Ovary (tissue), 9 donors: ENCODE measurements around the gene ZSCAN4. TPM values are rescaled to one million over a fixed set of nuclear protein-coding genes. Genes with fewer than 3 reads are reported as not detected.
A peak's percentile ranks its signal among the peaks of the same experiment; 100 is the strongest.

Experiments
- DNase-seq, 5 donors: peaks; one replicate each; pipeline ENCODE4 v3.0.0-alpha.2; 2019 to 2020
- H3K27ac ChIP-seq, 2 donors: fragments of 200-600 bp; one replicate each; pipeline versions ENCODE4 v1.5.1 to v1.8.0; 2019 to 2022
- H3K27me3 ChIP-seq: fragments of 200-600 bp; one replicate; pipeline ENCODE4 v1.8.0; 2022
- H3K36me3 ChIP-seq: fragments of 200-600 bp; sonication (generic); one replicate; pipeline ENCODE4 v1.5.1; 2019
- H3K4me1 ChIP-seq: one replicate; pipeline ENCODE4 v1.8.1; 2013; ENCODE audit warnings: mild to moderate bottlenecking, moderate library complexity; ENCODE audit not compliant: insufficient read depth
- H3K4me3 ChIP-seq: fragments of 200-600 bp; sonication (generic); one replicate; pipeline ENCODE4 v1.5.1; 2017
- H3K9me3 ChIP-seq, 2 donors: fragments of 200-600 bp in 1 of 2; sonication (generic) in 1 of 2; one replicate each; pipeline versions ENCODE4 v1.5.1 to v1.8.1; 2013 to 2019; ENCODE audit warnings: mild to moderate bottlenecking in 1 of 2, moderate library complexity in 1 of 2
- EP300 ChIP-seq: sonication (generic); formaldehyde crosslinking; IDR thresholded peaks from one replicate; pipeline ENCODE4 v1.6.1; 2017; ENCODE audit warnings: antibody characterized with exemption
- POLR2A ChIP-seq: fragments of 450-650 bp; IDR thresholded peaks from one replicate; pipeline ENCODE4 v1.6.1; 2017; ENCODE audit warnings: antibody characterized with exemption, mild to moderate bottlenecking, moderate library complexity
- WGBS, 3 donors: extraction: QIAGEN DNeasy Blood & Tissue Kit in 1 of 3; methylation state at CpG; one replicate each; pipeline versions ENCODE4 v1.1.5 to v1.1.7; 2013 to 2017; 5-methylcytosine and 5-hydroxymethylcytosine counted together
- intact Hi-C, 4 donors: fragments of 100-400 bp; cut with DNase I; formaldehyde crosslinking; loops; one replicate each; pipeline versions ENCODE4 v1.11.0 to v1.15.1; 2022 to 2023
- polyA plus RNA-seq, 2 donors: library from polyadenylated mRNA; stranded (reverse); fragments of 200-250 nt in 1 of 2; fragments of 350-450 nt in 1 of 2; fragmentation: Illumina TruSeq in 1 of 2; extraction: RNeasy Lipid Tissue Mini Kit (QIAGEN cat#74804) in 1 of 2; gene quantifications; one replicate each; pipeline ENCODE4 v1.2.3, GENCODE V29; 2013 to 2014
- total RNA-seq, 7 donors: library from RNA; depleted of rRNA in 2 of 7; stranded (reverse); fragments of >200 nt in 2 of 7; fragmentation: NEBNext Ultra II Directional in 3 of 7; extraction: Animal tissue kit (Norgen Biotek cat#: 25700) in 3 of 7; gene quantifications; one replicate each; pipeline versions ENCODE4 v1.1.0 to v1.2.4, GENCODE V29; 2016 to 2023
- TF ChIP-seq, protein P1 (sequence below), 3 donors: fragments of 450-650 bp in 2 of 3; fragments of 200-600 bp in 1 of 3; IDR thresholded peaks; one replicate each; pipeline versions ENCODE4 v1.5.1 to v1.8.0; 2016 to 2022; ENCODE audit warnings: antibody characterized with exemption in 3 of 3, mild to moderate bottlenecking in 1 of 3
- donor health status: DM: no; HTN: no; CAD: no; lungs with moderate emphysema.
- donor health status: DM: no; HTN: no; CAD: no.
- donor health status: Bipolar disorder and iron deficiency.
- donor health status: DM: yes; HTN: yes; CAD: no.
- donor health status: DM: no; HTN: no; CAD: no.
- donor health status: DM: yes; HTN: yes; CAD: no.

The ZSCAN4 gene
- total and polyA plus RNA-seq, 9 donors: 0.07 to 1.3 (median 0.11) TPM; not detected in 5

GRCh38 chr19:57655443-57655842 is 13.3 kb upstream of the ZSCAN4 start:
- no peak overlapping the region for H3K4me3 ChIP-seq
- no peak for DNase-seq
- intact Hi-C loops: no loop called here
- H3K27ac ChIP-seq: no peak overlapping the region
- peaks cover 0 to 13% of the 10 kb centered on the region in 2 donors for H3K9me3 ChIP-seq
- WGBS, 3 donors: 89 to 97% (median 90%) methylated on average over 1 of the region's 1 CpG
- H3K36me3 ChIP-seq: no peaks in the 10 kb centered on the region
- no peaks in the 10 kb centered on the region for H3K27me3 ChIP-seq
- H3K4me1 ChIP-seq: no peaks in the 10 kb centered on the region
- TF ChIP-seq, protein P1, sequence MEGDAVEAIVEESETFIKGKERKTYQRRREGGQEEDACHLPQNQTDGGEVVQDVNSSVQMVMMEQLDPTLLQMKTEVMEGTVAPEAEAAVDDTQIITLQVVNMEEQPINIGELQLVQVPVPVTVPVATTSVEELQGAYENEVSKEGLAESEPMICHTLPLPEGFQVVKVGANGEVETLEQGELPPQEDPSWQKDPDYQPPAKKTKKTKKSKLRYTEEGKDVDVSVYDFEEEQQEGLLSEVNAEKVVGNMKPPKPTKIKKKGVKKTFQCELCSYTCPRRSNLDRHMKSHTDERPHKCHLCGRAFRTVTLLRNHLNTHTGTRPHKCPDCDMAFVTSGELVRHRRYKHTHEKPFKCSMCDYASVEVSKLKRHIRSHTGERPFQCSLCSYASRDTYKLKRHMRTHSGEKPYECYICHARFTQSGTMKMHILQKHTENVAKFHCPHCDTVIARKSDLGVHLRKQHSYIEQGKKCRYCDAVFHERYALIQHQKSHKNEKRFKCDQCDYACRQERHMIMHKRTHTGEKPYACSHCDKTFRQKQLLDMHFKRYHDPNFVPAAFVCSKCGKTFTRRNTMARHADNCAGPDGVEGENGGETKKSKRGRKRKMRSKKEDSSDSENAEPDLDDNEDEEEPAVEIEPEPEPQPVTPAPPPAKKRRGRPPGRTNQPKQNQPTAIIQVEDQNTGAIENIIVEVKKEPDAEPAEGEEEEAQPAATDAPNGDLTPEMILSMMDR (IDR thresholded peaks at IDR 0.05): no peak
- TF ChIP-seq POLR2A: no peak
- TF ChIP-seq EP300: no peak

GRCh38 chr19:57656346-57656745 is 12.4 kb upstream of the ZSCAN4 start:
- WGBS, 3 donors: 49 to 71% (median 55%) methylated on average over 1 of the region's 1 CpG
- no peak for DNase-seq
- Histone ChIP-seq H3K4me3 (no peak overlapping the region), H3K36me3 (no peaks in the 10 kb centered on the region), H3K27ac (no peak overlapping the region), H3K4me1 (no peaks in the 10 kb centered on the region), H3K9me3 (peaks cover 0 to 13% of the 10 kb centered on the region in 2 donors), H3K27me3 (no peaks in the 10 kb centered on the region)
- no peak for TF ChIP-seq POLR2A
- no peak for TF ChIP-seq EP300
- TF ChIP-seq, protein P1 (IDR thresholded peaks at IDR 0.05): no peak
- intact Hi-C loops: no loop called here

GRCh38 chr19:57664269-57665127 is 4.2 kb upstream of the ZSCAN4 start:
- peak; percentile 39 to 74 (median 64) for DNase-seq
- H3K27me3 ChIP-seq: no peaks in the 10 kb centered on the region
- no peaks in the 10 kb centered on the region for H3K36me3 ChIP-seq
- H3K27ac ChIP-seq: peak overlapping the region in 1 of 2 donors; percentile 52
- peak overlapping the region; percentile 52 for H3K4me3 ChIP-seq
- TF ChIP-seq, protein P1 (IDR thresholded peaks at IDR 0.05): no peak
- TF ChIP-seq EP300: no peak
- no peak for TF ChIP-seq POLR2A
- 1 to 2% (median 1%) methylated on average over 60 to 64 of the region's 64 CpGs for WGBS, 3 donors
- H3K4me1 ChIP-seq: no peaks in the 10 kb centered on the region
- intact Hi-C loops: no loop called here
- H3K9me3 ChIP-seq: no peaks in the 10 kb centered on the region

GRCh38 chr19:57665261-57665806 is 3.4 kb upstream of the ZSCAN4 start:
- intact Hi-C loops: no loop called here
- WGBS, 3 donors: 67 to 76% (median 76%) methylated on average over 9 of the region's 9 CpGs
- H3K36me3 ChIP-seq: no peaks in the 10 kb centered on the region
- TF ChIP-seq EP300: no peak
- TF ChIP-seq POLR2A: no peak
- TF ChIP-seq, protein P1 (IDR thresholded peaks at IDR 0.05): no peak
- H3K4me1 ChIP-seq: no peaks in the 10 kb centered on the region
- no peak for DNase-seq
- H3K4me3 ChIP-seq: no peak overlapping the region
- H3K9me3 ChIP-seq: no peaks in the 10 kb centered on the region
- no peaks in the 10 kb centered on the region for H3K27me3 ChIP-seq
- H3K27ac ChIP-seq: no peak overlapping the region
